Measurements from ENCODE around the gene ZNF532.
"Not testable (repeated sequence)": the region's sequence is repeated elsewhere in the genome, so short reads cannot be mapped to it uniquely, and the experiment has no call there.

Gene ZNF532

GRCh38 chr18:58901143-58901542, 36.5 kb downstream of the ZNF532 start:
- no peak for DNase-seq (ENCODE audit: low read depth in 2 of 2, low spot score in 1 of 2)

GRCh38 chr18:58901783-58902182, 37.1 kb downstream of the ZNF532 start:
- no peak for DNase-seq (ENCODE audit: low read depth in 2 of 2, low spot score in 1 of 2)

- DNase-seq (ENCODE audit: low read depth in 2 of 2, low spot score in 1 of 2) = no peak
Measured at GRCh38 chr18:58902961-58903360, 38.3 kb downstream of the ZNF532 start.

GRCh38 chr18:58903533-58903932, 38.9 kb downstream of the ZNF532 start:
- DNase-seq (ENCODE audit: low read depth in 2 of 2, low spot score in 1 of 2) = no peak

GRCh38 chr18:58905777-58906428, 41.2 kb downstream of the ZNF532 start:
- no peak for DNase-seq (ENCODE audit: low read depth in 2 of 2, low spot score in 1 of 2)

- DNase-seq (ENCODE audit: low read depth in 2 of 2, low spot score in 1 of 2) = no peak
Measured at GRCh38 chr18:58908006-58908405, 43.3 kb downstream of the ZNF532 start.

GRCh38 chr18:58909521-58909920, 44.8 kb downstream of the ZNF532 start:
- DNase-seq (ENCODE audit: low read depth in 2 of 2, low spot score in 1 of 2) = no peak

GRCh38 chr18:58911241-58911640, 46.6 kb downstream of the ZNF532 start:
- no peak for DNase-seq (ENCODE audit: low read depth in 2 of 2, low spot score in 1 of 2)

- no peak for DNase-seq (ENCODE audit: low read depth in 2 of 2, low spot score in 1 of 2)
Measured at GRCh38 chr18:58911766-58912165, 47.1 kb downstream of the ZNF532 start.

GRCh38 chr18:58915006-58915799, 50.5 kb downstream of the ZNF532 start:
- no peak for DNase-seq (ENCODE audit: low read depth in 2 of 2, low spot score in 1 of 2)

GRCh38 chr18:58915995-58916394, 51.3 kb downstream of the ZNF532 start:
- DNase-seq (ENCODE audit: low read depth in 2 of 2, low spot score in 1 of 2) = no peak

- DNase-seq (ENCODE audit: low read depth in 2 of 2, low spot score in 1 of 2) = not testable (repeated sequence)
Measured at GRCh38 chr18:58919934-58920333, 55.3 kb downstream of the ZNF532 start.

- no peak for DNase-seq (ENCODE audit: low read depth in 2 of 2, low spot score in 1 of 2)
Measured at GRCh38 chr18:58922995-58923394, 58.3 kb downstream of the ZNF532 start.

GRCh38 chr18:58924473-58924872, 59.8 kb downstream of the ZNF532 start:
- DNase-seq (ENCODE audit: low read depth in 2 of 2, low spot score in 1 of 2) = no peak

GRCh38 chr18:58927659-58928058, 63.0 kb downstream of the ZNF532 start:
- DNase-seq (ENCODE audit: low read depth in 2 of 2, low spot score in 1 of 2) = no peak

- no peak for DNase-seq (ENCODE audit: low read depth in 2 of 2, low spot score in 1 of 2)
Measured at GRCh38 chr18:58928386-58928785, 63.7 kb downstream of the ZNF532 start.

- DNase-seq (ENCODE audit: low read depth in 2 of 2, low spot score in 1 of 2) = no peak
Measured at GRCh38 chr18:58929206-58929605, 64.5 kb downstream of the ZNF532 start.

- DNase-seq (ENCODE audit: low read depth in 2 of 2, low spot score in 1 of 2) = no peak
Measured at GRCh38 chr18:58934356-58934755, 69.7 kb downstream of the ZNF532 start.

- DNase-seq (ENCODE audit: low read depth in 2 of 2, low spot score in 1 of 2) = no peak
Measured at GRCh38 chr18:58934933-58935577, 70.4 kb downstream of the ZNF532 start.

- no peak for DNase-seq (ENCODE audit: low read depth in 2 of 2, low spot score in 1 of 2)
Measured at GRCh38 chr18:58937071-58937886, 72.6 kb downstream of the ZNF532 start.

GRCh38 chr18:58937887-58938267, 73.2 kb downstream of the ZNF532 start:
- no peak for DNase-seq (ENCODE audit: low read depth in 2 of 2, low spot score in 1 of 2)

All from stimulated activated CD8-positive, alpha-beta memory T cell treated with anti-CD3 and anti-CD28 coated beads, Interleukin-4, amount 100 ng/mL, for 4 hours (primary cell).